ENCODE data around the gene BBIP1.

Gene BBIP1, protein sequence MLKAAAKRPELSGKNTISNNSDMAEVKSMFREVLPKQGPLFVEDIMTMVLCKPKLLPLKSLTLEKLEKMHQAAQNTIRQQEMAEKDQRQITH
- 19.9 reads per million in 2 experiments for total RNA-seq

DNA sequence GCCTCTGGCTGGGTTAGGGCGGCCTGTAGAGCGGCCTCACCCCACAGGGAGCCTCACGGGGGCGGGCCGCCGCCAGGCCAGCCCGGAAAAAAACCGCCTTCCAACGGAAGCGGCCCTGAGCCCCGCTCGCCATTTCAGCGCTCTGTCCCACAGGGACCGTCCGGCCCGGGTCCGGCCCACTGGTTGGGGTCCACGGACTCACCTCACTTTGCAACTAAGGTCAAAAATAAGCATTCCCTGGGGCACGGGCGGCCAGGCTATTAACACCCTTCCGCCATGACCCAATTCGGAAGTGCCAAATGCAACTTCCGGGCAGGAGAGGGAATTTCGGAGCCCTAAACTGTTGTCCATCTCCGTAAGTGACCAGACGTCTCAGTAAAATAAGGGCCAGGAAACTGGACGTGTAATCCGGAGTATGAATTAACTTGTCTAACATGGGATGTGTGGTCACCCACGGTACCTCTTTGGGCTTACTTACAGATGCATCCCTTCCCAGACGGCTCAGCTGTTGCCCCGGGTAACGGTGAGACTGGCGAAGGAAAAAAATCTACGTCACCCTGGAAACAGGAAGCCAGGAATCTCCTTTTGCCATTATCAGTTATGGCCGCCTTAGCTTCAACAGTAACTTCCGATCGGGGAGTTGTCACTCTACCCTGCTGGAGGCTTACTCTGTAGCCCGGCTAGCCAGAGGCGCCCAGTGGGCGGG lies at the start of gene BBIP1:
Gene BBIP1 (minus strand): TSS at position 538 of the 706 bp plus-strand sequence. CDS start 1,023 bp downstream, outside the sequence.
- DNase-seq (ENCODE audit: low read depth): no peak

DNA sequence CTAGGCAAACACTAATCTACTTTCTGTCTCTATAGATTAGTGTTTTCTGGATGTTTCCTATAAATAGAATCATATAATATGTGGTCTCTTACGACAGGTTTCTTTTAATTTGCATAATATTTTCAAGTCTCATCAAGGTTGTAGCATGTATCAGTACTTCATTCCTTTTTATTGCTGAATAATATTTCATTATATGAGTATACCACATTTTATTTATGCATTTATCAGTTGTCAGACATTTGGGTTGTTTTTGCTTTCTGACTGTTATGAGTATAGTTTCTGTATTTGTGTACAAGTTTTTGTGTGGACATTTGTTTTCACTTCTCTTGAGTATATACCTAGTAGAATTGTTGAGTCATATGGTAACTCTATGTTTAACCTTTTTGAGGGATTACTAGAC lies 48.7 kb upstream of the BBIP1 start:
- no peak for DNase-seq (ENCODE audit: low read depth)

DNA sequence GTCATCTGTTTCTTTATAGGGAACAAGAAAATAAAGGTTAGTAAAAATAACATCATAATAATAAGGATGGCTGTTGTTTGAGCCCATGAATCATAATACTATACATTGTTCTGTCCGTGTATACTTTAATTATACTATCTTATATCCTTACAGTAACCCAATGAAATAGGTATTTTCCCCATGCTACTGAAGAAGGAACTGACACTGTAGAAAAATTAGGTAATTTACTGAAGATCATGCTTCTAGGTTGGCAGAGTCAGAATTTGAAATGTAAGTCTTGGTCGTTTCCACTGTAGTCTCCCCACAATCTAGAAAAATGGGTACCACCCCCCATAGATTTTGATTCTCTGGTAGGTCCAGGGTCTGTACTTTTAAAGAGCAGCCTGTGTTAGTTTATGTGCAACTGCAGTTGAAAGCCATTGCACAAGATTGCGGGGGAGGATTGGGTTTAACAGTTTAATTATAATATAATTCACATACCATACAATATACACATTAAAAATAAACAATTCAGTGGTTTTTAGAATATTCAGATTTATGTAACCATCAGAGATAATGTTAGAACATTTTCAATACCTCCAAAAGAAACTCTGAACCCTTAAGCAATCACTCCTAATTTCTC lies 48.1 kb upstream of the BBIP1 start:
- no peak for DNase-seq (ENCODE audit: low read depth)

DNA sequence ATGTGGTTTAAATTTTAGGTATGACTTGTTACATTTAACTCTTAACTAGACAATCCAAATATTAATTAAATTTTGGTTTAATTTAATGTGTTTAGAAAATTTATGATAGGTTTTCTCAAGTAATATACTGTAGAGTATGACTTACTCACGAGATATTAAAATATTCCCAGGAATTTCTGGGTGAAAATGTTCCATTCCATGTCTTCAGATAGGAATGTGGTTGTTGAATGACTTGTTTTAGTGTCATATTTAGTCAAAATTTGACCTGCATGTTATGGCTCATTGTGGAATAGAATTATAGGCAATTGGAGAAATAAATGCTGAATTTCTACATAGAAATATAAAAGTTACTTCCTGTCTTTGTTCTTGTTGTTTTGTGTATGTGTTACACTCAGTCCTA lies 47.2 kb upstream of the BBIP1 start:
- DNase-seq (ENCODE audit: low read depth): no peak

DNA sequence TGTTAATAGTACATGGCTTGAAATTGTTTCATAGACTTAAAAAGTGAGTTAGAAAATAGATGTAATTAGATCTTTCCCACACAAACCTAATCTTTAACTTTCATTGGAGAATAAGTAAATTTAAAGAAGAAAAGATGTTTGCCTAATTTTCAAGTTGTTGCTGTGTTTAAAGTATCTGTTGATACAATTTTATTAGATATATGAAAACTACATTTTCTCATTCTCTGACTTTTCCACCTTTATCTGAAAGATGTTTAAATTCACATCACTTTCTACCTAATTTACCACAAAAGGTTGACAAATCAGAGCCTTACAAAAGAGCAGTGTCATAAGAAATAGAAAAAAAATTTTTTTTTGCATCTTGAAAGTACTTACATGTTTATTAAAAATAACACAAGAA lies 46.2 kb upstream of the BBIP1 start:
- no peak for DNase-seq (ENCODE audit: low read depth)

DNA sequence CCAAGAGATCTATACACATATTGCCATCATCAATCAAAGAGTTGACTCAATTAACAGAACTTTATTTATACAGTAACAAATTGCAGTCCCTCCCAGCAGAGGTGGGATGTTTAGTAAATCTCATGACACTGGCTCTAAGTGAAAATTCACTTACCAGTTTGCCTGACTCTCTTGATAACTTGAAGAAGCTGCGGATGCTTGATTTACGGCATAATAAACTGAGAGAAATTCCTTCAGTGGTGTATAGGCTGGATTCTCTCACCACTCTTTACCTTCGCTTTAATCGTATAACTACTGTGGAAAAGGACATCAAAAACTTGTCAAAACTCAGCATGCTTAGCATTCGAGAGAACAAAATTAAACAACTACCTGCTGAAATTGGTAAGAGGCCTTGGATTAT lies 45.7 kb upstream of the BBIP1 start:
- no peak for DNase-seq (ENCODE audit: low read depth)

DNA sequence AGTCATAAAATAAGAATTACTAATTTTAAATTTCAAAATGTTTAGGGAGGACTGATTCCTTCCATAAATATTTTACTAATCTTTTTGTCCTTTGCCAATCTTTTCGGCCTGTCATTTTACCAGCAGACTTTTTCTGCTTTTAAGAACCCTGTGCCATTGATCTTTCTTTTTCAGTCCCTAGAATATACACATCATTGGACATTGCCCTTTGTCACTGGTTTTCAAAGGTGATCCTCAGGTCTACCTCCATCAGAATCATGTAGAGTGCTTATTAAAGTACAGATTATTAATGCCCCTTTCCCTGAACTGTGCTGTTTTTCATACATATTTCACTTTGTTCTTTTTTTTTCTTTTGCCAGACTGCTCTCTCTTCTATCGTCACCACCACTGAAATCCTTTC lies 44.2 kb upstream of the BBIP1 start:
- no peak for DNase-seq (ENCODE audit: low read depth)

DNA sequence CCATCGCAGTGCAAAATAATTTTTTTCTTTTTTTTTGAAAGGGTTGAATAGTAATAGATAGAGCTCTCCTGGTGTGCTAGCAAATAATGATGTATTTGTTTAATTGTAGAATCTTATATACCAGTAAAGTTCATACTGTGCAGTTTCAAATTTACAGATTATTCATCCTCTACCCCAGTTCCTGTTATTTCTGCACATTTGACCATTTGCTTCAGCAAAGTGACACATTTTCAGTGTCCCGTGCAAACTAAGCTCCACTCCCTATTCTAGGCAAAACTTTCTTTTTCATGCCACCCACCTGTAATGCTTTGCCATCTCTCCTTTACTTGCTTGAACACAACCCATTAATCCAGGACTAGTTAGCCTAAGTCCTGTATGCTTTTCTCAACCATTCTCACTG lies 43.5 kb upstream of the BBIP1 start:
- DNase-seq (ENCODE audit: low read depth): no peak

DNA sequence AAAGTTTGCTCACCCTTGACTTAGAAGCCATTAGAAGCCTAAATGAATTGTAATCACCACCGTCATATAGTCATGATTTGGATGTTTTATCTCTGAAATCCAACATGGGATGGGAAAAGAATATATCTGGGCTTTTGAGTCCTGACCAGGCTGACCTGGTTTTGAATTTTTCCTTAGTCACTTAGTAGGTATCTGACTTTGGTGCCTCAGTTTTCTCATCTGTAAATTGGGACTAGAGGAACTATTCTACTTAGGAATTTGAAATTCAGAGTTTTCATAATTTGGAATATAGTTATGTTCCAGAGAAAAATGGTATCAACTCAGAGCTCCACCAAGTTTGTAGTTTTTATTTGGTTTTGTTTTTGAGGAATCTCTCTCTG lies 41.3 kb upstream of the BBIP1 start:
- no peak for DNase-seq (ENCODE audit: low read depth)

DNA sequence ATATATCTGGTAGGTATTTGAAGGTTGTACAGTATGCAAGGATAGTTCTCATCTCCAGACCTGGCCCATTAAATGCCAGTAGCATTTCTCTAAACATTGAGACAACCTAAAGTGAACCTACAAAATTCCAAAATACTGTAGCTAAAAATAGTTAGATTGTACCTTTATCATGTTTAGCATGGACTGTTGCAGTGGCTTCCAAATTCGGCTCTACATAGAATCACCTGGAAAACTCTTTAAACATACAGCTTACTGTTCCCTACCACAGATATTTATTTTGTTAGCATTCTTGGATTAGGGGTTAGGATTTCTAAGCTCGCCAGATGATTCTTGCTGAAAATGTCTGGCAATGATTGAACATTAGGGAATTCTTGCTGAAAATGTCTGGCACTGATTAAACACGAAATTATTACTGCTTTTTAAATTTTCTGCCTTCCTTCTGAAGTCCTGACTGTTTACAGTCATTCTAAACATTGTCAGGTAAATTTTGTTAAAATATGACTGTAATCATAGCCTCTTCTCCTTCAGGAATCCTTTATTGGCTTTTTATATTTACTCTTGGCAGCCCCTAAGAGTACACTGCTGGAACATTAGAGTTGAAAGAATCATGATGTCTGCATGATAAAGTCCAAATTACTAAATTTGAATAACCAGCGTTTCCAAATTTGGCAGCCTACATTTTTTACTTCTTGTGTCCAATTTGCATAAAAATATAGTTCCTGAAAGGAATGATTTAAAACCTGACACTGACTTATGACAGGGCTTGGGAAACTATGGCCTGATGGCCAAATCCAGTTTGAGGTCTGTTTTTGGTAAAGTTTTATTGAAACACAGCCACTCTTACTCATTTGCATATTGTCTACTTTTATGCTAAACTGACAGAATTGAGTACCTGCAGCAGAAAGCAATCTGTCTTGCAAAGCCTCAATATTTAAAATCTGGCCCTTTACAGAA lies 40.7 kb upstream of the BBIP1 start:
- no peak for DNase-seq (ENCODE audit: low read depth)

DNA sequence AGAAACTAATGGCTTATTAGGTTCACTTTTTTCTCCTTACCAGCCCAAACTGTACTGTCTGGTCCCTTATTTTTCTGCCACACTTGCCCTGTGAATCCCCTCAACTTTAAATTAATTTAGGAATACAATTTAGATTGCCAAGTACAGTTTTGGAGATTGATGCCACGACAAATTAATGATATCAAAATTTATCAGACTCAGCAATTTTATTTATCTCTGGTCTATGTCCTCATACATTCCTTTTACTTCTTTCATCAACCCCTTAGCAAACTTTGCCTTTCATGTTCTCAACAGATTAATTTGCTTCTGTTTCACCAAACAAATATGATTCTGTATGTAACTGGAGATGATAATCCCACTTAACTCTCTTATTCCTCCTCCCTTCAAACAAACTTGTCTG lies 38.6 kb upstream of the BBIP1 start:
- no peak for DNase-seq (ENCODE audit: low read depth)

DNA sequence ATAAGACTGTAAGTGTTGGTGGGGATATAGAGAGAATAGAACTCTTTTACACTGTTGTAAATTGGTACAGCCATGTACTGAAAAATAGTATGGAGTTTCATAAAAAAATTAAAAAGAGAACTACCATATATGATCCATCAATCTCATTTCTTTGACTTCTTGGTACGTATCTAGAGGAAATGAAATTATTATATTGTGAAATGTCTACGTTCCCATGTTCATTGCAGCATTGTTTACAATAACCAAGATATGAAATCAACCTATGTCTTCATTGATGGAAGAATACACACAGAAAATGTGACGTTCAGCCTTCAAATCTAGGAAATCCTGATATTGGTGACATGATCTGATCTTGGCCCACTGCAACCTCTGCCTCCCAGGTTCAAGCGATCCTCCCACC lies 32.4 kb upstream of the BBIP1 start:
- DNase-seq (ENCODE audit: low read depth): no peak

DNA sequence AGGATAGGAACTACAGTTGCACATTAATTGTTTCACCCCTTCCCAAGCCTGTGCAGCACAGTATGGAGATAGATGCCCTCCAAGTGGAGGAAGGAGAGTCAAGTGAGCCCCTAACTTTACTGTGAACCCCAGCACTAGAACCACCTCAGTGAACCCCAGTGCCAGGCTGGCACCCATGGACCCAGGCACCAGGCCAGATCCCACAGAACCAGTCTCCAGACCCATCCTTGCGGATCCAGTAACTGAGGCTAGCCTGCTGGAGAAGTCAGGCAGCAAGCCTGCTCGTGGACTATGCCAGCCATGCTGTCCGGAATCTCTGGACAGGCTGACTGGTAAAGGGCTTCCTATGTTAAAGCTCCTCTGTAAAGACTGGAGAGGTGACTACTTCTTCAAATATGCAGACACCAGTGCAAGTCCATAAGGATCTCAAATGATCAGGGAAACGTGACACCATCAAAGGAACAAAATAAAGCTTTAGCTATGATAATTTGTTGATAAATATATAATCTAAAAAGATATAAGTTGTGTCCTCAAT lies 28.1 kb upstream of the BBIP1 start:
- no peak for DNase-seq (ENCODE audit: low read depth)

DNA sequence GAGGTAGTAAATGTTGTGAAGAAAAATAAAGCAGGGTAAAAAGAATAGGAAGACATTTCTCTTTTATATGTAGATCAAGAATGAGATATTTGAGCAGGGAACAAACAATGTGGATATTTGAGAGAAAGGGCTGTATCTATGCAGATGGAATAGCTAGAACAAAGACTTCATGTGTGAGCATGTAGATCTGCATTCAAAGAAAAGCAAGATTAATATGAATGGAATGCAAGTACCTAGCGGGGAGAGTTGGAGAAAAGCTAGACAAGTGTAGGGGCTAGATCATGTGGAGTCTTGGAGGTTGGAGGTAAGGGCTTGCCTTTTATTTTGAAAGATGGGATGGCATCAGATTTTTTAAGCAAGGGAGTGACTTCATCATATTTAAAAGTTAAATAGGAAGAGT lies 27.5 kb upstream of the BBIP1 start:
- DNase-seq (ENCODE audit: low read depth): no peak

DNA sequence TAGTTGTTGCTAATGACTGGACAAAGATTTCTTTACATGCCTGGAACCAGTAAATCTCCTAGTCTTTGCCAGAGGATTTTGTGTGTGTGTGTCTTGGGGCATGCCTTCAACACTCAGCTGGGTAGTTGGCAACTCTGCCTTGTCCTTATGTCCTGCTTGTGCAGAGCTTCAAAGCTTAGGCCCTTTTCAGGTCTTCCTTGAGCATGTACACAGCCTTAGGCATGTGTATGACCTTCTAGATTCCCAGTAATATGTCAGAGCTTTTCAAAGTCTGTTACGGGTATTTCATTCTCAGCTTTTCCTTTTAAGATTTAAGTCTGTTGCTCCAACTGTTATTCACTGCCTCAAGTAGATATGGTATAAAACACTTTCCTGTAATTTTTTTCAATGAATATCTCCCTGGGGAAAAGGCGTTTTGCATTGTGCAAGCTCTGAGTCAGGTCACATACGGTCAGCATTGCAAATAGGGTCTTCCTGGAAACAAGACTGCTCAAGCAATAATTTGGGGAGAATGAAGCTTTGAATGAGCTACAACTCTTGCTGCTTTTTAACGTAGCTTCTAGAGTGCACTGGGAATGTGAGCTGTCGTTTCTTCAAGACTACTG lies 25.9 kb upstream of the BBIP1 start:
- no peak for DNase-seq (ENCODE audit: low read depth)

DNA sequence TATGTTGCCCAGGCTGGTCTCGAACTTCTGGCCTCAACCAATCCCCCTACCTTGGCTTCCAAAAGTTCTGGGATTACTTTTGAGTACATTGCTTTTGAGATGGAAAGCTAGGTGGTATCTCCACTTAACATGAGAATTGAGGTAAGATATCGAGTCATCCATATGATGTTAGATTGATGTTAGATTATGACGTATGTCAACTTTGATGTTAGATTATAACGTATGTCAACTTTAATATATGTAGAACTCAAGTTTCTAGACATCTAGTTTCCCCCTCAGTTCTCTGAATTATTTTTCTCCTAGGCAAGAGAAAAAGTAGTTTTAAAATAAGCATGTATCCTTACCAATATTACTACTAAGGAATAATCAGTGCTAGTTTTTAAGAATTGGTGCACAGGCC lies 20.4 kb upstream of the BBIP1 start:
- no peak for DNase-seq (ENCODE audit: low read depth)

DNA sequence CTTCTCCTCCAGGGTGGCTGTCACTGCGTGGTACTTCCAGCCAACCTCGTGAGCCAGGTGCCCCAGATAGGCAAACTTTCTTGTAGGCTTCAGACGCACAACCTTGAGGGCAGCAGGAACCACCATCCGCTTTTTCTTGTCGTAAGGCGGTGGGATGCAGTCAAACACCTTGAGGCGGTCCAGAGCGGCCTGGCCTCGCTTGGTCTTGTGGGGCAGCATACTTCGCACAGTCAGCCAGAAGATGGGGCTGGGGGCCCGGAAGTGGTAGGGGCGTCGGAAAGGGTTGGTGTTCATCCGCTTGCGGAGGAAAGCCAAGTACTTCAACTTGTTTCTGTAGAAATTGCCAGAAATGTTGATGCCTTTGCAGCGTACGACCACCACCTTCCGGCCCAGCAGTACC lies 17.8 kb upstream of the BBIP1 start:
- no peak for DNase-seq (ENCODE audit: low read depth)

DNA sequence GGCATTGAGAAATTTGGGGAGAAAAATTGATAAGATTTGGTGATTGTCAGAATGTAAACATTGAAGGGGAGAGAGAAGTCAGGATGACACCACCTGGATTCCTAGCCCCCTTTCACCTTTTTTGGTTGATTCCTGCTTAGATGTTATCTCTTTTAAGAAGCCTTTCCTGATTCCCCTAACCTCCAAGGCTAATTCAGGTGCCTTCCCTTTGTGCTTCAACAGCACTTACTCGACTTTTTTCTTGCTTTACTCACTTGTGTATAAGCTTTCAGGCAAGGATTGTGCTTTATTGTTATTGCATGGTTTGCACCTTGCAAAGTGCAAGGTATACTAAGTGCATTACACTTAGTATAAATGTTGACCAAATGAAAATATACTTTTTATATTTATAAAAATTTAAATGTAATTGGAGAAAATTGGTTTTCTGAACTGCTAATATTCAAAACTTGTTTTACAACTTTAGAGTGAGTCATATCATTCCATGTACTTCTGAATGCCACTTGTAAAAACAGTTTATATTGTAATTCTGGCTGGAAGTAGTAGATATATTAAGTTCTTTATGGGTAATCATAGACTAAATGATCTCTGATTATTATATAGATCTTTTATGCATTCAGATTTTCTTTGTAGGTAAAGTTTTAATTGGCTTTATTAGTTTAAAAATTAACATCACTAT lies 13.7 kb upstream of the BBIP1 start:
- no peak for DNase-seq (ENCODE audit: low read depth)

DNA sequence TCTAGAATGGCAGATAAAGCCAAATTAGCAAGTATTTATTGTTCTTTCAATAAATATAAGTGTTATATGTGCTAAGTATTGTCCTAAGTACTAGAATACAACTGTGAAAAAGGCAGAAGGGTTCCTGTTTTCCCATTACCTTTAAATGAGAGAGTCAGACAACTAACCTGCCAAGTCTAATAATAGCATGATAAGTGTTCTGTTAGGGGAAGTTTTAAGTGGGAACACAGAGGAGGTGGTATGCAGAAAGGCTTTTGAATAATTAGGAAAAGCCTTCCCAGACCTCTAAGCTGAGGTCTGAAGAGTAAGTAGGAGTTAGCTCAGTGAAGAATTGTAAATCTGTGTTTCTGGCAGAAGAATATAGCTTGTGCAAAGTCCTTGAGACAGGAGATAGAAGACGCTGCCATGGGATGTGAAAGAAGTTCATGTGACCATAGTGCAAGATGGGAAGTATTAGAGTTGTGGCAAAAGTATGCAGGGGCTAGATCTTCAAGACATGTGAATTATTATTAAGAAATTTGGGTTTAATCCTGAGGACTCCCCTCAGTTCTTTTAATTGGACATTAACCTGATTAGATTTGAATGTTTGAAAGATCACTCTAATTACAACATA lies 12.9 kb upstream of the BBIP1 start:
- no peak for DNase-seq (ENCODE audit: low read depth)

DNA sequence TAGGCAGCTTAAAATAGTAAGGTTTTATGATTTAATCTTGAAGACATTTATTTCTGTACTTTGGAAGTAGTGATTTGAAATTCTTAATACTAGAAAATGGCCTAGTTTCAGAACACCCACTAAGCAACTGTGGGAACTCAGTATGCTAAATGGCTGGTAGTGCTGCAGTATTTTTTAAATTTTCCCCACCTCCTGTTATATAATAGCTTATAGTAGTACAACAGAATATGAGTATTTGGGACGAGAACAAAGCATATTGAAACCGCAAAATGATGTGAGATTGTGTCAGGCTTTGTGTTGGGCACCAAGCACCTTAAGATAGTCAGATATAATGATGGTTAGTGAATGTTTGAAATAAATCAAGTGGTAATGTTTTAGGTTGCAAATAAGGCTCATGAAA lies 8.5 kb upstream of the BBIP1 start:
- DNase-seq (ENCODE audit: low read depth): no peak
